Adrenal gland (tissue), 12 donors: ENCODE data around the gene DUSP18. TPM values are rescaled to one million over a fixed set of nuclear protein-coding genes. Genes with fewer than 3 reads are reported as not detected.

Source experiments
- DNase-seq, 7 donors: peaks; one replicate each; pipeline ENCODE4 v3.0.0-alpha.2; 2019 to 2020
- H3K27ac ChIP-seq, 5 donors: fragments of 200-600 bp; sonication (generic) in 4 of 5; 1 replicate in 3 of 5; 2 replicates in 2 of 5; pipeline versions ENCODE4 v1.5.1 to v1.8.0; 2016 to 2020; ENCODE audit warnings: mild to moderate bottlenecking in 1 of 5
- H3K27me3 ChIP-seq: fragments of 200-600 bp; 2 replicates; pipeline ENCODE4 v1.8.0; 2021
- H3K36me3 ChIP-seq, 2 donors: fragments of 200-600 bp; replicated peaks in 1 of 2; 1 replicate in 1 of 2; 2 replicates in 1 of 2; pipeline versions ENCODE4 v1.5.1 to v1.8.0; 2018 to 2022
- H3K4me1 ChIP-seq, 2 donors: fragments of 200-600 bp; replicated peaks in 1 of 2; 1 replicate in 1 of 2; 2 replicates in 1 of 2; pipeline versions ENCODE4 v1.5.1 to v1.8.0; 2018 to 2021
- H3K4me3 ChIP-seq, 4 donors: fragments of 200-600 bp; sonication (generic) in 3 of 4; one replicate each; pipeline ENCODE4 v1.5.1; 2016 to 2018
- H3K9me3 ChIP-seq, 3 donors: fragments of 200-600 bp; sonication (generic) in 1 of 3; replicated peaks in 1 of 3; 1 replicate in 2 of 3; 2 replicates in 1 of 3; pipeline versions ENCODE4 v1.5.1 to v1.8.0; 2016 to 2021
- CTCF ChIP-seq, 6 experiments: fragments of 450-650 bp in 4 of 6; fragments of 200-600 bp in 2 of 6; sonication (generic) in 1 of 6; IDR thresholded peaks; 1 replicate in 5 of 6; 2 replicates in 1 of 6; pipeline versions ENCODE4 v1.5.1 to v1.8.0; 2016 to 2021; ENCODE audit warnings: antibody characterized with exemption in 6 of 6, mild to moderate bottlenecking in 2 of 6, moderate library complexity in 1 of 6
- POLR2A ChIP-seq, 2 donors: fragments of 450-650 bp; IDR thresholded peaks; one replicate each; pipeline ENCODE4 v1.6.1; 2017; ENCODE audit warnings: antibody characterized with exemption in 2 of 2, mild to moderate bottlenecking in 2 of 2, moderate library complexity in 1 of 2
- WGBS, 4 donors: extraction: QIAGEN DNeasy Blood & Tissue Kit in 2 of 4; methylation state at CpG; one replicate each; pipeline versions ENCODE4 v1.1.5 to v1.1.7; 2013 to 2017; 5-methylcytosine and 5-hydroxymethylcytosine counted together
- intact Hi-C, 2 donors: fragments of 100-400 bp; cut with DNase I; formaldehyde crosslinking; loops; one replicate each; pipeline versions ENCODE4 v1.14.1 to v1.15.0; 2022 to 2023
- polyA plus RNA-seq, 3 donors: library from polyadenylated mRNA; stranded (reverse); fragments of 200-250 nt in 2 of 3; fragments of 350-450 nt in 1 of 3; fragmentation: Illumina TruSeq in 1 of 3; extraction: RNeasy Lipid Tissue Mini Kit (QIAGEN cat#74804) in 1 of 3; gene quantifications; one replicate each; pipeline ENCODE4 v1.2.3, GENCODE V29; 2013 to 2014
- total RNA-seq, 9 donors: library from RNA; depleted of rRNA in 4 of 9; stranded (reverse); fragments of >200 nt in 4 of 9; fragments of 120-200 nt in 1 of 9; fragmentation: NEBNext Ultra II Directional in 1 of 9; extraction: Animal tissue kit (Norgen Biotek cat#: 25700) in 1 of 9; gene quantifications; one replicate each; pipeline versions ENCODE4 v1.1.0 to v1.2.4, GENCODE V29; 2013 to 2023
- donor health status: healthy with polysubstance abuse.
- donor health status: Bipolar disorder and iron deficiency.
- donor health status: DM: yes; HTN: yes; CAD: no.
- donor health status: DM: no; HTN: no; CAD: no.
- donor health status: DM: no; HTN: no; CAD: no.
- donor health status: DM: yes; HTN: yes; CAD: no.

Gene DUSP18
- total and polyA plus RNA-seq, 12 donors = 1.4 to 8.9 (median 5.4) TPM

- intact Hi-C loops = no loop called here
- H3K4me3 ChIP-seq = no peak overlapping the region
- H3K36me3 ChIP-seq = no peaks in the 10 kb centered on the region
- DNase-seq = no peak
- WGBS, 4 donors = 75 to 100% (median 85%) methylated on average over 2 of the region's 2 CpGs
- H3K4me1 ChIP-seq = no peaks in the 10 kb centered on the region
- no peaks in the 10 kb centered on the region for H3K9me3 ChIP-seq
- no peak overlapping the region for H3K27ac ChIP-seq
- H3K27me3 ChIP-seq = no peaks in the 10 kb centered on the region
- TF ChIP-seq POLR2A (IDR thresholded peaks at IDR 0.05) (no peak), CTCF (IDR thresholded peaks at IDR 0.05) (no peak)
These were observed 14.8 kb downstream of the DUSP18 start for GRCh38 chr22:30652852-30653251.

GRCh38 chr22:30650508-30651116 is 17.1 kb downstream of the DUSP18 start:
- intact Hi-C loops = no loop called here
- DNase-seq = no peak
- H3K4me3 ChIP-seq = no peak overlapping the region
- no peaks in the 10 kb centered on the region for H3K4me1 ChIP-seq
- TF ChIP-seq POLR2A (IDR thresholded peaks at IDR 0.05) = no peak
- no peak for TF ChIP-seq CTCF (IDR thresholded peaks at IDR 0.05)
- no peaks in the 10 kb centered on the region for H3K27me3 ChIP-seq
- 51 to 79% (median 67%) methylated on average over 2 to 5 of the region's 5 CpGs for WGBS, 4 donors
- no peaks in the 10 kb centered on the region for H3K36me3 ChIP-seq
- H3K9me3 ChIP-seq = no peaks in the 10 kb centered on the region
- H3K27ac ChIP-seq = no peak overlapping the region

GRCh38 chr22:30649430-30650007 is 18.2 kb downstream of the DUSP18 start:
- no peak overlapping the region for H3K27ac ChIP-seq

GRCh38 chr22:30648825-30649224 is 18.9 kb downstream of the DUSP18 start:
- H3K4me3 ChIP-seq = no peak overlapping the region
- no peaks in the 10 kb centered on the region for H3K27me3 ChIP-seq
- no peak for TF ChIP-seq CTCF (IDR thresholded peaks at IDR 0.05)
- no peak for TF ChIP-seq POLR2A (IDR thresholded peaks at IDR 0.05)
- peaks cover 0 to 2% of the 10 kb centered on the region in 2 donors for H3K4me1 ChIP-seq
- 88 to 98% (median 95%) methylated on average over 3 of the region's 3 CpGs for WGBS, 4 donors
- H3K27ac ChIP-seq = no peak overlapping the region
- intact Hi-C loops = no loop called here
- no peaks in the 10 kb centered on the region for H3K36me3 ChIP-seq
- no peaks in the 10 kb centered on the region for H3K9me3 ChIP-seq
- DNase-seq = no peak

More at GRCh38 chr22:30649430-30650007, 18.2 kb downstream of the DUSP18 start:
- no peaks in the 10 kb centered on the region for H3K4me1 ChIP-seq
- no peaks in the 10 kb centered on the region for H3K36me3 ChIP-seq
- no peaks in the 10 kb centered on the region for H3K9me3 ChIP-seq
- TF ChIP-seq POLR2A (IDR thresholded peaks at IDR 0.05) (no peak), CTCF (IDR thresholded peaks at IDR 0.05) (no peak)
- H3K4me3 ChIP-seq = no peak overlapping the region
- intact Hi-C loops = no loop called here
- peak in 5 of 7 donors; percentile 49 to 86 (median 66) for DNase-seq
- 30 to 56% (median 46%) methylated on average over 4 to 7 of the region's 7 CpGs for WGBS, 4 donors
- H3K27me3 ChIP-seq = no peaks in the 10 kb centered on the region
